Body of pancreas (tissue), 4 donors: ENCODE data around the gene CDHR3. TPM values are rescaled to one million over a fixed set of nuclear protein-coding genes. Genes with fewer than 3 reads are reported as not detected.

Source experiments
- ATAC-seq: fragments of 150-250 bp; one replicate; pipeline ENCODE4 v1.9.1; 2016
- DNase-seq, 4 donors: peaks; one replicate each; pipeline ENCODE4 v3.0.0-alpha.2; 2019
- H3K27ac ChIP-seq, 4 donors: fragments of 200-600 bp; sonication (generic); 1 replicate in 3 of 4; 2 replicates in 1 of 4; pipeline versions ENCODE4 v1.5.1 to v1.6.1; 2016 to 2019; ENCODE audit warnings: mild to moderate bottlenecking in 1 of 4, mixed read lengths in 1 of 4, moderate library complexity in 1 of 4
- H3K27me3 ChIP-seq, 2 donors: fragments of 200-600 bp; sonication (generic); one replicate each; pipeline ENCODE4 v1.6.0; 2016; ENCODE audit warnings: mild to moderate bottlenecking in 1 of 2
- H3K36me3 ChIP-seq, 2 donors: fragments of 200-600 bp; sonication (generic); replicated peaks in 1 of 2; 2 replicates each; pipeline ENCODE4 v1.5.1; 2016; ENCODE audit warnings: low read depth in 2 of 2; ENCODE audit not compliant: insufficient read depth in 1 of 2
- H3K4me1 ChIP-seq: fragments of 200-600 bp; sonication (generic); one replicate; pipeline ENCODE4 v1.6.0; 2016
- H3K4me3 ChIP-seq, 2 donors: fragments of 200-600 bp; sonication (generic); 1 replicate in 1 of 2; 2 replicates in 1 of 2; pipeline ENCODE4 v1.5.1; 2016 to 2019
- H3K9me3 ChIP-seq, 3 donors: fragments of 200-600 bp; sonication (generic); 1 replicate in 2 of 3; 2 replicates in 1 of 3; pipeline ENCODE4 v1.5.1; 2016
- POLR2A ChIP-seq, 3 donors: fragments of 450-650 bp; IDR thresholded peaks; one replicate each; pipeline ENCODE4 v1.6.1; 2016; ENCODE audit warnings: antibody characterized with exemption in 3 of 3, mild to moderate bottlenecking in 2 of 3
- WGBS, 2 donors: methylation state at CpG; one replicate each; pipeline ENCODE4 v1.1.5; 2017; 5-methylcytosine and 5-hydroxymethylcytosine counted together
- intact Hi-C: fragments of 100-400 bp; cut with DNase I; formaldehyde crosslinking; loops from one replicate; pipeline ENCODE4 v1.15.1; 2023
- total RNA-seq, 2 donors: library from RNA; depleted of rRNA; stranded (reverse); fragments of >200 nt; gene quantifications; one replicate each; pipeline ENCODE4 v1.1.0, GENCODE V29; 2016
- TF ChIP-seq, protein P1 (sequence below), 7 experiments: fragments of 450-650 bp in 4 of 7; fragments of 200-600 bp in 3 of 7; sonication (generic) in 3 of 7; IDR thresholded peaks; one replicate each; pipeline ENCODE4 v1.5.1; 2016 to 2019; ENCODE audit warnings: antibody characterized with exemption in 7 of 7

The CDHR3 gene
- total RNA-seq, 2 donors from 2014 or later: 1.6 to 14.8 TPM

DNA sequence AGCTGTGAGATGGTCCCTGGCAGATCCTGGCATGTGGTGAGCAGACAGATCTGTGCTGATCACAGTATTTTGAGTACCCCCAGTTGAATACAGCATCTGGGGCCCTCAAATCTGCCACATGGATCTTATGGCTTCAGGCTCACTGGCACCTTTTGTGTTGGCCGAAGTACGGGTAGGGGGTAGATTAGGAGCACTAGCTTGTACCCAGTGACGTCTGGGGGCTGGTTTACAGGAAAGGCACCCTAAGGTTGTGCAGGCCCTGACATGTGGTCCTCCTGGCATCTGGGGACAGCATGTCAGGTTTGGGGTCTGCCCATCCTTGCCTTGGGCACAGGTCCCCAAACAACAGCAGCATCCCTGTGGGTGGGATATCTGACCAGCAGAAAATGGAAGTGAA, 95.9 kb downstream of the CDHR3 start:
- TF ChIP-seq POLR2A (IDR thresholded peaks at IDR 0.05): no peak
- TF ChIP-seq, protein P1, sequence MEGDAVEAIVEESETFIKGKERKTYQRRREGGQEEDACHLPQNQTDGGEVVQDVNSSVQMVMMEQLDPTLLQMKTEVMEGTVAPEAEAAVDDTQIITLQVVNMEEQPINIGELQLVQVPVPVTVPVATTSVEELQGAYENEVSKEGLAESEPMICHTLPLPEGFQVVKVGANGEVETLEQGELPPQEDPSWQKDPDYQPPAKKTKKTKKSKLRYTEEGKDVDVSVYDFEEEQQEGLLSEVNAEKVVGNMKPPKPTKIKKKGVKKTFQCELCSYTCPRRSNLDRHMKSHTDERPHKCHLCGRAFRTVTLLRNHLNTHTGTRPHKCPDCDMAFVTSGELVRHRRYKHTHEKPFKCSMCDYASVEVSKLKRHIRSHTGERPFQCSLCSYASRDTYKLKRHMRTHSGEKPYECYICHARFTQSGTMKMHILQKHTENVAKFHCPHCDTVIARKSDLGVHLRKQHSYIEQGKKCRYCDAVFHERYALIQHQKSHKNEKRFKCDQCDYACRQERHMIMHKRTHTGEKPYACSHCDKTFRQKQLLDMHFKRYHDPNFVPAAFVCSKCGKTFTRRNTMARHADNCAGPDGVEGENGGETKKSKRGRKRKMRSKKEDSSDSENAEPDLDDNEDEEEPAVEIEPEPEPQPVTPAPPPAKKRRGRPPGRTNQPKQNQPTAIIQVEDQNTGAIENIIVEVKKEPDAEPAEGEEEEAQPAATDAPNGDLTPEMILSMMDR (IDR thresholded peaks at IDR 0.05): no peak
- H3K9me3 ChIP-seq: no peaks in the 10 kb centered on the region
- peak overlapping the region in 2 of 4 donors; percentile 37 to 52 for H3K27ac ChIP-seq
- DNase-seq (no peak), ATAC-seq (no peak)
- no peak overlapping the region for H3K4me3 ChIP-seq
- H3K4me1 ChIP-seq: peaks cover 22% of the 10 kb centered on the region
- H3K36me3 ChIP-seq: no peaks in the 10 kb centered on the region
- 75 to 83% methylated on average over 3 of the region's 3 CpGs for WGBS, 2 donors
- H3K27me3 ChIP-seq: no peaks in the 10 kb centered on the region
- intact Hi-C loops: loop anchor here (5.0 kb wide), 1 partner anchor 93 kb away; no protein-coding TSS in a partner anchor

DNA sequence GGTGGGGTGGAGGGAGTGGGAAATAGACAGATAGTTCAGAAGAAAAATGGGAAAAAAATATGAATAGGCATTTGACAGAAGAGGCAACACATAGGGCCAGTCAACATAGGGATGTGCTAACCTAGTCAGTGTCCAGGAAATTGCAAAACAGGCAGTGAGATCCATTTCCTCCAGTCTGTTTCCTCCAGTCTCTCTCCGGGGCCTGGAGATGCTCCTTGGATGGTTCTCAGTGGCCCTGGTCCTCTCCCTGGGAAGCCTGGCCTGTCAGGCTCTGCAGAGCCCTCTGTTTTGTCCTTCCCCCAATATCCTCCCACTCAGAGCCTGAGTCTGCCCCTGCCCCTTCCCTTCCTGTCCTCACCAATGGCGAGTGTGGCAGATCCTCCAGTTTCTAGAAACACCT, 96.5 kb downstream of the CDHR3 start:
- ATAC-seq: no peak
- H3K36me3 ChIP-seq: no peaks in the 10 kb centered on the region
- 73 to 100% methylated on average over 2 of the region's 2 CpGs for WGBS, 2 donors
- no peak for DNase-seq
- no peaks in the 10 kb centered on the region for H3K9me3 ChIP-seq
- no peak overlapping the region for H3K27ac ChIP-seq
- H3K4me1 ChIP-seq: peaks cover 26% of the 10 kb centered on the region
- intact Hi-C loops: loop anchor here (5.0 kb wide), 1 partner anchor 93 kb away; no protein-coding TSS in a partner anchor
- no peaks in the 10 kb centered on the region for H3K27me3 ChIP-seq
- TF ChIP-seq POLR2A (IDR thresholded peaks at IDR 0.05): no peak
- TF ChIP-seq, protein P1 (IDR thresholded peaks at IDR 0.05): no peak
- H3K4me3 ChIP-seq: no peak overlapping the region

DNA sequence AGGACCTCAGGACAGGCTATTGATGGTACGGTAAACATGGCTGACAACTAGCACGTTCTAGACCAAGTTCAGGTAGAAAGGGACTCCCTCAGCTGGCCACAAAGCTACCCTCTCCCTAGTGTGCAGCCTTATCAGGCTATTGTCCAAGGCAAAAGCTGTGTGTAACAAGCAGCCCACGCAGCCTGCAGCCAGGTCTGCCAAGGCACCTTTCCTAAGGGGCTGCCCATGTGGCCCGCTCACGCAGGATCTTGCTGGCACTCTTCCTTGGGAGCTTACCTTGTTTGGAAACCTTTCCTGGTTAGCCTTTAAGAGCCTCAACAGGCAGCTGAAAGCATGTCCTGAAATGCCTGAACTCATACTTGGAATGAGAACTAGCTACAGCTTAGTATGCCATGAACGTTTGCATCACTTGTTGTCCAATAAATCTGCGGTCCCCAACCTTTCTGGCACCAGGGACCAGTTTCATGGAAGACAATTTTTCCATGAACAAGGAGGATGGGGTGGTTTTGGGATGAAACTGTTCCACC, 97.4 kb downstream of the CDHR3 start:
- intact Hi-C loops: no loop called here
- 77 to 86% methylated on average over 7 of the region's 7 CpGs for WGBS, 2 donors
- no peak overlapping the region for H3K27ac ChIP-seq
- no peak for TF ChIP-seq POLR2A (IDR thresholded peaks at IDR 0.05)
- TF ChIP-seq, protein P1 (IDR thresholded peaks at IDR 0.05): no peak
- no peaks in the 10 kb centered on the region for H3K9me3 ChIP-seq
- no peak overlapping the region for H3K4me3 ChIP-seq
- no peaks in the 10 kb centered on the region for H3K27me3 ChIP-seq
- peaks cover 35% of the 10 kb centered on the region for H3K4me1 ChIP-seq
- DNase-seq: no peak
- ATAC-seq: no peak
- no peaks in the 10 kb centered on the region for H3K36me3 ChIP-seq

DNA sequence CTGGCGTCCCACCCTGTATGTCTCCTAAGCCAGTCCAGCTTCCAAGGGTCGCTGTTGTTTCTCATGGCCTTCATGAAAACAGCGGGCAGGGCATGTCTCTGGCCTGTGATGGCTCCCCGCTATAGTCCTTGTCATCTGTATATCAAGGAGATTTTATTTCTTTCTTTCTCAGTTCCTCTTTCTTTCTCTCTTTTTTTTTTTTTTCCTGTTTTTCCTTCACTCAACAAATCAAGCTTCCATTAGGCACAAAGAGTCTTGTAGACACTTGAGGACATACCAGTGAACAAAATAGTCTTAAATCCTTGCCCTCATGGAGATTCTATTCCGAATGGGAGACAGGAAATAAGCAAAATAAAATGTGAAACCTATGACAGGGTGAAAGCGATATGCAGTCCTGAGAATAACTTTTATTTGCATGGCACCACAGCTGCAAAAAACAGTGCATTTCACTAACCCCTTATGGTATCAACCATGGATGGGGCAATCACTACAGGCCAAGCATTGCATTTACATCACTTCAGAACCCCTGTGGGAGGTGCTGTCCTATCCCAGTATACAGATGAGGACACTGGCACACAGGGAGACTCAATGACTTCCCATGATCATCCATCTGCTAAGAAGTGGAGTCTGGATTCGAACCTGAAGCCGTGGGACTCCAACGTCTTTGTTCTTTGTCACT, 98.4 kb downstream of the CDHR3 start:
- TF ChIP-seq, protein P1 (IDR thresholded peaks at IDR 0.05): no peak
- TF ChIP-seq POLR2A (IDR thresholded peaks at IDR 0.05): no peak
- ATAC-seq (no peak), DNase-seq (no peak)
- intact Hi-C loops: no loop called here
- H3K27ac ChIP-seq: no peak overlapping the region
- WGBS, 2 donors: 88 to 91% methylated on average over 9 of the region's 9 CpGs
- H3K27me3 ChIP-seq: no peaks in the 10 kb centered on the region
- H3K9me3 ChIP-seq: no peaks in the 10 kb centered on the region
- no peaks in the 10 kb centered on the region for H3K36me3 ChIP-seq
- H3K4me3 ChIP-seq: no peak overlapping the region
- peaks cover 42% of the 10 kb centered on the region for H3K4me1 ChIP-seq

DNA sequence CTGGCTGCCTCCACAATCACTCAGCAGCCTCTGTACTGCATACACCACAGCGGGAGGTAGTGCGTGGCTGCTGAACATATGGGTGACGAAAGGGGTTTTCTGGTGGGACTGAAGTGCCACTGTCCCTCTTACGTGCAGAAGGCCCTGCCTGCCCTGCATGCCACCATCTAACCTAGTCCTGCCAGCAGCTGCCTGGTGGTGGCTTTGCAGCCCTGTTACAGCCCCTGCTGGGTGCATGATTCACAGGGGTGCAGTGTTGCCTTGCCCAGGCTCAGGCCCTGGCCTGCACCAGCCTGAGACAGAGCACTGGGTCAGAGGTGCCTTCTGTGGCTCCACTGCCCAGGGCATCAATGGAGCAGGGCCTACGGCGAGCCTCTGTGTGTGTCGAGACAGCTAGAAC, 98.9 kb downstream of the CDHR3 start:
- Histone ChIP-seq H3K4me3 (no peak overlapping the region), H3K4me1 (peaks cover 38% of the 10 kb centered on the region), H3K36me3 (no peaks in the 10 kb centered on the region), H3K27me3 (no peaks in the 10 kb centered on the region), H3K9me3 (no peaks in the 10 kb centered on the region), H3K27ac (no peak overlapping the region)
- no peak for DNase-seq
- 95 to 97% methylated on average over 7 of the region's 7 CpGs for WGBS, 2 donors
- TF ChIP-seq, protein P1 (IDR thresholded peaks at IDR 0.05): no peak
- no peak for TF ChIP-seq POLR2A (IDR thresholded peaks at IDR 0.05)
- ATAC-seq: no peak
- intact Hi-C loops: no loop called here
